DMS 273 treated with DMSO at 0.1 percent for 48 hours (cell line): ENCODE data around the gene SAFB.

Source experiments
- DNase-seq: peaks from one replicate; lab custom pipeline; 2025; lab: John Stamatoyannopoulos, UW

The SAFB gene

GRCh38 chr19:5627395-5627904 lies 4.6 kb downstream of the SAFB start:
- DNase-seq, result peak; percentile 92

GRCh38 chr19:5628461-5628860 lies 5.6 kb downstream of the SAFB start:
- DNase-seq, result no peak

GRCh38 chr19:5628919-5629481 lies 6.1 kb downstream of the SAFB start:
- DNase-seq, result no peak

- no peak for DNase-seq
Measured at GRCh38 chr19:5631567-5632240, 8.8 kb downstream of the SAFB start.

GRCh38 chr19:5632241-5632612 lies 9.3 kb downstream of the SAFB start:
- DNase-seq, result no peak

GRCh38 chr19:5632657-5633056 lies 9.8 kb downstream of the SAFB start:
- no peak for DNase-seq

GRCh38 chr19:5635427-5635826 lies 12.5 kb downstream of the SAFB start:
- no peak for DNase-seq

- no peak for DNase-seq
Measured at GRCh38 chr19:5637971-5638370, 15.1 kb downstream of the SAFB start.

GRCh38 chr19:5641171-5641570 lies 18.3 kb downstream of the SAFB start:
- DNase-seq, result no peak

GRCh38 chr19:5642204-5642603 lies 19.3 kb downstream of the SAFB start:
- no peak for DNase-seq

GRCh38 chr19:5643060-5643459 lies 20.2 kb downstream of the SAFB start:
- no peak for DNase-seq

- no peak for DNase-seq
Measured at GRCh38 chr19:5644037-5644436, 21.2 kb downstream of the SAFB start.

- DNase-seq, result no peak
Measured at GRCh38 chr19:5645409-5645808, 22.5 kb downstream of the SAFB start.

- no peak for DNase-seq
Measured at GRCh38 chr19:5646703-5647102, 23.8 kb downstream of the SAFB start.

GRCh38 chr19:5648464-5648863 lies 25.6 kb downstream of the SAFB start:
- DNase-seq, result no peak

GRCh38 chr19:5651361-5651760 lies 28.5 kb downstream of the SAFB start:
- DNase-seq, result no peak

- DNase-seq, result no peak
Measured at GRCh38 chr19:5652261-5652660, 29.4 kb downstream of the SAFB start.

- DNase-seq, result no peak
Measured at GRCh38 chr19:5654931-5655330, 32.0 kb downstream of the SAFB start.

GRCh38 chr19:5655412-5655811 lies 32.5 kb downstream of the SAFB start:
- no peak for DNase-seq

GRCh38 chr19:5661483-5661882 lies 38.6 kb downstream of the SAFB start:
- no peak for DNase-seq

- DNase-seq, result no peak
Measured at GRCh38 chr19:5663904-5664303, 41.0 kb downstream of the SAFB start.

GRCh38 chr19:5664515-5664914 lies 41.6 kb downstream of the SAFB start:
- DNase-seq, result no peak

- no peak for DNase-seq
Measured at GRCh38 chr19:5665781-5666513, 43.1 kb downstream of the SAFB start.
